Breast epithelium (tissue), 4 donors: Measurements from ENCODE around the gene ATP1A1. TPM values are rescaled to one million over a fixed set of nuclear protein-coding genes. Genes with fewer than 3 reads are reported as not detected.
A peak's percentile ranks its signal among the peaks of the same experiment; 100 is the strongest.

Source experiments
- DNase-seq, 2 donors: peaks; one replicate each; pipeline ENCODE4 v3.0.0-alpha.2; 2019; ENCODE audit warnings: low spot score in 2 of 2
- H3K27ac ChIP-seq, 2 donors: fragments of 200-600 bp; sonication (generic) in 1 of 2; one replicate each; pipeline ENCODE4 v1.5.1; 2016 to 2019; ENCODE audit warnings: mild to moderate bottlenecking in 1 of 2
- H3K27me3 ChIP-seq, 2 donors: fragments of 200-600 bp; sonication (generic) in 1 of 2; one replicate each; pipeline versions ENCODE4 v1.5.1 to v1.6.0; 2017 to 2019; ENCODE audit warnings: control low read depth in 1 of 2, mild to moderate bottlenecking in 1 of 2
- H3K36me3 ChIP-seq: fragments of 200-600 bp; one replicate; pipeline ENCODE4 v1.5.1; 2019
- H3K4me1 ChIP-seq, 2 donors: fragments of 200-600 bp; sonication (generic); one replicate each; pipeline ENCODE4 v1.5.1; 2016 to 2019; ENCODE audit warnings: control low read depth in 1 of 2
- H3K4me3 ChIP-seq, 3 donors: fragments of 200-600 bp; sonication (generic); 1 replicate in 2 of 3; 2 replicates in 1 of 3; pipeline ENCODE4 v1.5.1; 2016 to 2019; ENCODE audit warnings: mild to moderate bottlenecking in 3 of 3, moderate library complexity in 2 of 3
- H3K9me3 ChIP-seq, 2 donors: fragments of 200-600 bp; sonication (generic) in 1 of 2; one replicate each; pipeline ENCODE4 v1.5.1; 2016 to 2019; ENCODE audit warnings: control low read depth in 1 of 2
- POLR2A ChIP-seq: fragments of 450-650 bp; IDR thresholded peaks from one replicate; pipeline ENCODE4 v1.6.1; 2016; ENCODE audit warnings: antibody characterized with exemption, mild to moderate bottlenecking, moderate library complexity
- POLR2AphosphoS5 ChIP-seq, 3 donors: sonication (generic); formaldehyde crosslinking; IDR thresholded peaks; one replicate each; pipeline ENCODE4 v1.6.1; 2017; ENCODE audit warnings: antibody characterized with exemption in 3 of 3
- intact Hi-C: fragments of 100-400 bp; cut with DNase I; formaldehyde crosslinking; loops from one replicate; pipeline ENCODE4 v1.15.1; 2023; ENCODE audit warnings: low total_unique reads
- total RNA-seq, 3 donors: library from RNA; depleted of rRNA; stranded (reverse); fragments of >200 nt; gene quantifications; one replicate each; pipeline ENCODE4 v1.1.0, GENCODE V29; 2016
- TF ChIP-seq, protein P1 (sequence below), 3 donors: fragments of 450-650 bp; IDR thresholded peaks; one replicate each; pipeline ENCODE4 v1.5.1; 2016 to 2017; ENCODE audit warnings: antibody characterized with exemption in 3 of 3, mild to moderate bottlenecking in 3 of 3, moderate library complexity in 3 of 3

ATP1A1 gene
- total RNA-seq, 3 donors from 2014 or later: 235 to 423 (median 331) TPM

DNA sequence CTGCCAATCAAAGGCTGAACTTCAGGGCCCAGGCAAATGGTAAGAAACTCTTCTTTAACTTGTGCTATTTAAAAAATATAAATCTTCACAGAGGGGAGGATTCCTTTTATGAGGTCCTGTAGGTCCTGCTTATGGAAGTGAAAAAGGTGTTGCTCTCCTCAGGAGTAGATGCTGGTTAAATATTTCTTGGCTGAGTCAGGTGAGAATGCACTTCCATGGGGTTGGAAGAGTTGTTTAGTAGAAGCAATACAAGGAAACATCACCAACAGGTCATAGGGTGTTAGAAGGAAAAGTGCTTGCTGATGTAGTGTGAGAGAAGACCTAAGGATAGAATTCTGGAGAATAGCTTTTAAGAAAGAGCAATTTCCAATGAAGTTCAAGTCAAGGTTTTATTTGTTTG lies 42.2 kb upstream of the ATP1A1 start:
- TF ChIP-seq POLR2AphosphoS5 (IDR thresholded peaks at IDR 0.05) (no peak), POLR2A (no peak)
- TF ChIP-seq, protein P1, sequence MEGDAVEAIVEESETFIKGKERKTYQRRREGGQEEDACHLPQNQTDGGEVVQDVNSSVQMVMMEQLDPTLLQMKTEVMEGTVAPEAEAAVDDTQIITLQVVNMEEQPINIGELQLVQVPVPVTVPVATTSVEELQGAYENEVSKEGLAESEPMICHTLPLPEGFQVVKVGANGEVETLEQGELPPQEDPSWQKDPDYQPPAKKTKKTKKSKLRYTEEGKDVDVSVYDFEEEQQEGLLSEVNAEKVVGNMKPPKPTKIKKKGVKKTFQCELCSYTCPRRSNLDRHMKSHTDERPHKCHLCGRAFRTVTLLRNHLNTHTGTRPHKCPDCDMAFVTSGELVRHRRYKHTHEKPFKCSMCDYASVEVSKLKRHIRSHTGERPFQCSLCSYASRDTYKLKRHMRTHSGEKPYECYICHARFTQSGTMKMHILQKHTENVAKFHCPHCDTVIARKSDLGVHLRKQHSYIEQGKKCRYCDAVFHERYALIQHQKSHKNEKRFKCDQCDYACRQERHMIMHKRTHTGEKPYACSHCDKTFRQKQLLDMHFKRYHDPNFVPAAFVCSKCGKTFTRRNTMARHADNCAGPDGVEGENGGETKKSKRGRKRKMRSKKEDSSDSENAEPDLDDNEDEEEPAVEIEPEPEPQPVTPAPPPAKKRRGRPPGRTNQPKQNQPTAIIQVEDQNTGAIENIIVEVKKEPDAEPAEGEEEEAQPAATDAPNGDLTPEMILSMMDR (IDR thresholded peaks at IDR 0.05): no peak
- H3K4me1 ChIP-seq: no peaks in the 10 kb centered on the region
- H3K9me3 ChIP-seq: no peaks in the 10 kb centered on the region
- H3K4me3 ChIP-seq: no peak overlapping the region
- intact Hi-C loops: no loop called here
- DNase-seq: no peak
- no peaks in the 10 kb centered on the region for H3K36me3 ChIP-seq
- H3K27me3 ChIP-seq: no peaks in the 10 kb centered on the region
- peak overlapping the region; percentile 59 to 69 for H3K27ac ChIP-seq

DNA sequence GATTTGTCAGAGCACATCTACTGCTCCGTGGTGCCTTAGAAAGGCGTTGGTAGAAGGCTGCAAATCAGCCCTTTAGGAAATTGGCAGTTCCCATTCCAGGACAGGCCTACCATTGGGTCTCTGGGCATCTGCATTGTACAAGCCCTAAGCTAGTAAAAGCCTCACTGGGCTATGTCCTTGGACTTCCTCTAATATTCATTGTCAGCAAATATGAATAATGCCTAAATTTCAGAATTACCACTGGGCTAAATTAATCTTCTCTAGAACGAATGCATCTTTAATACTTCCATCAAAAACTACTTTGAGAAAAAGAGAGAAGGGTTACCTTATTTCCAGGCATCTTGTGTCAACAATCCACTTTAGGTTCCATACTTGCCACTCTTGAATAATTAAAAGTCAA lies 41.5 kb upstream of the ATP1A1 start:
- no peaks in the 10 kb centered on the region for H3K4me1 ChIP-seq
- H3K9me3 ChIP-seq: no peaks in the 10 kb centered on the region
- DNase-seq: no peak
- no peak overlapping the region for H3K4me3 ChIP-seq
- H3K27me3 ChIP-seq: no peaks in the 10 kb centered on the region
- H3K36me3 ChIP-seq: no peaks in the 10 kb centered on the region
- TF ChIP-seq POLR2AphosphoS5 (IDR thresholded peaks at IDR 0.05) (no peak), POLR2A (no peak)
- TF ChIP-seq, protein P1 (IDR thresholded peaks at IDR 0.05): no peak
- intact Hi-C loops: no loop called here
- no peak overlapping the region for H3K27ac ChIP-seq

DNA sequence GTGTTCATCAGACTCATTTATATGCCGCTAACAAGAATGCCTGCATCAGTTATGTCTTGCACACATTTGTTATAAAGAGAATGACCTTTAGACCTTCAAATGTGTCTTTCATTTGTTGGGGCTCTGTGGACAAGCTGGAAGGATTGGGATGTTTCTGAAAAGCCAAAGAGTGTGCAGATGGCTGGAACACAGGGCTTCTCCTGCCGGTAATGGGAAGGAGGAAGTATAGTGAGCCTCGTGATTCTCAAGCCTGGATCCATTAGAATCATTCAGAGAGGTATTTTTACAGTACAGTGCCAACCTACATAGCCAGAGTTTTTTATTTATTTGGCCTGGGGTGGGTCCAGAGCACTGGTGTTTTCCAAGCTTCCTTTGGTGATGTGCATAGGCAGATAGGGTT lies 40.6 kb upstream of the ATP1A1 start:
- DNase-seq: no peak
- Histone ChIP-seq H3K27ac (peak overlapping the region in 1 of 2 donors; percentile 10), H3K36me3 (no peaks in the 10 kb centered on the region), H3K27me3 (no peaks in the 10 kb centered on the region), H3K4me1 (no peaks in the 10 kb centered on the region), H3K9me3 (no peaks in the 10 kb centered on the region), H3K4me3 (no peak overlapping the region)
- intact Hi-C loops: no loop called here
- TF ChIP-seq, protein P1 (IDR thresholded peaks at IDR 0.05): no peak
- no peak for TF ChIP-seq POLR2AphosphoS5 (IDR thresholded peaks at IDR 0.05)
- TF ChIP-seq POLR2A: no peak

DNA sequence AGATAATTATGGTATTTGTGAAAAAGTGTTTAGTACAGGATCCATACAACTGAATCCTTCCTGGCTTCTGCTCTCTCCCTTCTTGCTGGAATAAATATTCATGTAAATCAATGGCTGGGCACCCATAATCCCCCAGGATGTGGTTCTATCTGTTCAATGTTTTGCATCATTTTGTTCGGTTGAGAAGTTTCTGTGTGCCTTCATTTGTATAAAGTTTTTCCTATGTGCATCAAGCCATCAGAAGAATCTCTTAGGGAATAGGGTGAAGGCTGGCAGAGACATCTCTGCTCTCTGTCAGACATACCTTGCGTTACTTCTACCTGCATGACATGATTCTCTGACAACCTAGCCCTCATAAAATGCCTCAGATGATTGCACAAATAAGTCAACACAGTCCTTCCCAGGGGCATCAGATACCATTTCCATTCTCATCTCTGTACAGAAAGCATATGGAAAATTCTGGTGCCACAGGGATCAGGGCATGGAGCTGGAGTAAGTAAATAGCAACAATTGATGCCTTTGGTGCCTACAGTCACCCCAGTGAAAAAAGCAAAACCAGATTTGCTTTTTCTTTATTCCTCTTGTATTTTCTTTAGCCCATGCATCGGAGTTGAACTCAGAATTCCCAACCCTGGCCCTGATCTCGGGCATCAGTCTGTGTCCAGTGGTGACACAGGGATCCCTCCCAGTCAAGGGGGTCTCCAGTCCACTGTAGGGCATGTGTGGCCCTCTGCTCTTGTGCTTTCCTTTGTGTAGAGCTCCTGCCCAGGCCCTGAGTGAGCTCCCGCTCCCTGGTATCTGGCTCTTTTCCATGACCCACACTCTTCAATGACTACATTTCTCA lies 39.7 kb upstream of the ATP1A1 start:
- Histone ChIP-seq H3K4me3 (no peak overlapping the region), H3K27ac (peak overlapping the region in 1 of 2 donors; percentile 10)

DNA sequence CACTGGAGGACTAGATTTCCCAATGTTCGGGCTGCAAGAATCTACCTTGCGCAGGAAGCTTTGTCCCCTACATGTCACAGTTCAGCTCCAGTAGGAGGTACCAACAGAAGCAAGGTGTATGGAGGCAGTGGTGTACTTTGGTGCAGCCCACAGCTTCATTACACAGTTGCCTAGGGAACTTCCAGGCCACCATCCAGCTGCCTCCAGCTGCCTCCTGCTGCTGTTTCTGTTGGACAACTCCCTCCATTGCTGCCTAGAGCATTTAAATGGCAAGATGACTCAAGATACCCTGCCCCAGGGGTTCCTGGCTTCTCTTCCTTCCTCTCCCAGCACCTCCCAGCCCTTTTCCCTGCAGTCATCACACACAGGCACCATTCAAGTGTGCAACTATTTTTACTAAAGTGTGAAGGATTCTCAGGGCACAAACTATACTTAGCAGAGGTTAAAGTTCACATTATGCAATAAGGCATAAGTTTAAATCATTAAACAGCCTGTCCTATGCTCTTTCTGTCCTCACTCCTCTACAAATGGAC lies 39.0 kb upstream of the ATP1A1 start:
- no peaks in the 10 kb centered on the region for H3K4me1 ChIP-seq
- peak in 1 of 2 donors; percentile 40 for DNase-seq
- no peaks in the 10 kb centered on the region for H3K9me3 ChIP-seq
- no peaks in the 10 kb centered on the region for H3K36me3 ChIP-seq
- intact Hi-C loops: no loop called here
- TF ChIP-seq, protein P1 (IDR thresholded peaks at IDR 0.05): no peak
- TF ChIP-seq POLR2A: no peak
- TF ChIP-seq POLR2AphosphoS5 (IDR thresholded peaks at IDR 0.05): no peak
- H3K27ac ChIP-seq: no peak overlapping the region
- H3K4me3 ChIP-seq: no peak overlapping the region
- H3K27me3 ChIP-seq: no peaks in the 10 kb centered on the region

More for the DNA sequence above, 39.7 kb upstream of the ATP1A1 start:
- DNase-seq: no peak
- TF ChIP-seq, protein P1 (IDR thresholded peaks at IDR 0.05): no peak
- TF ChIP-seq POLR2A: no peak
- no peak for TF ChIP-seq POLR2AphosphoS5 (IDR thresholded peaks at IDR 0.05)
- H3K4me1 ChIP-seq: no peaks in the 10 kb centered on the region
- no peaks in the 10 kb centered on the region for H3K9me3 ChIP-seq
- intact Hi-C loops: no loop called here
- H3K36me3 ChIP-seq: no peaks in the 10 kb centered on the region
- no peaks in the 10 kb centered on the region for H3K27me3 ChIP-seq
